Stimulated activated CD4-positive, alpha-beta T cell treated with anti-CD3 and anti-CD28 coated beads, Interleukin-1b, Interleukin-23, amount 100 ng/mL, for 4 hours (primary cell): Measurements from ENCODE around the gene CRTC2.
A peak's percentile ranks its signal among the peaks of the same experiment; 100 is the strongest.

Experiments used
- DNase-seq, 2 donors: peaks; one replicate each; pipeline ENCODE4 v3.0.0-alpha.2; 2020; ENCODE audit warnings: low read depth in 2 of 2

Gene CRTC2

GRCh38 chr1:153946622-153947241 lies 11.7 kb downstream of the CRTC2 start, which contains the start of gene DENND4B:
Gene DENND4B (minus strand): TSS chr1:153946718. CDS start chr1:153944374, 2,344 bp downstream.
- DNase-seq: peak; percentile 63 to 72

- peak; percentile 41 to 62 for DNase-seq
These were observed 12.4 kb downstream of the CRTC2 start for GRCh38 chr1:153945795-153946621.

DNA sequence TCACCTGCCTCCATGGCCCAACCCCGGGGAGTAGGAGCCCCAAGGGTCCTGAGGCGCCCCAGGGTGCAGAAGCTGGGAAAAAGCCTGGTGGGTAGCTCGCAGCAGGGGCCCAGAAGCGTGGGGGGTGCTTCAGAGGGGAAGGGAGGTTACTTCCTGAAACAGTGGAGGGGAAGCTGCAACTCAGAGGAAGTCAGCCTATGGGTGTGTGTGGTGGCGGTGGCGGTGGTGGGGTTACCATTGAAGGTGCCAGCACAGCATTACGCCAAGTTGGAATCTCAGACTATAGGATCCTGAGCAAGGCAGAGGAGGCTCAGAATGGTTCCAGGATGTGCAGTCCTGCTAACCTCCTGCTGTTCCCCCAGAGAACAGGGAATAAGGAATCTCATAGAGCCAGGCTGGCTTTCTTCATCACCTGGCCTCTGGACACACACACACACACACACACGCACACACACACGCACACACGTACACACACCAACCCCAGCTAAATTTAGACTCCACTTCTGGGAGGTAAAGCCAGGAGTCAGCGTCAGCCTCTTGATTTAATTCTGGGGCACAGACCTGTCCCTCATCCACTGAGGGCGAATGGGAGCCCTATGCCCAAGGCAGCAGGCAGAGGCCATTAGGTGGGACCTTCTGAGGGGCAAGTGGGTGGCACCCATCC lies 13.1 kb downstream of the CRTC2 start:
- peak; percentile 53 to 56 for DNase-seq

GRCh38 chr1:153944827-153945117 lies 13.6 kb downstream of the CRTC2 start:
- no peak for DNase-seq

- no peak for DNase-seq
These were observed 14.2 kb downstream of the CRTC2 start for GRCh38 chr1:153944005-153944826.

DNA sequence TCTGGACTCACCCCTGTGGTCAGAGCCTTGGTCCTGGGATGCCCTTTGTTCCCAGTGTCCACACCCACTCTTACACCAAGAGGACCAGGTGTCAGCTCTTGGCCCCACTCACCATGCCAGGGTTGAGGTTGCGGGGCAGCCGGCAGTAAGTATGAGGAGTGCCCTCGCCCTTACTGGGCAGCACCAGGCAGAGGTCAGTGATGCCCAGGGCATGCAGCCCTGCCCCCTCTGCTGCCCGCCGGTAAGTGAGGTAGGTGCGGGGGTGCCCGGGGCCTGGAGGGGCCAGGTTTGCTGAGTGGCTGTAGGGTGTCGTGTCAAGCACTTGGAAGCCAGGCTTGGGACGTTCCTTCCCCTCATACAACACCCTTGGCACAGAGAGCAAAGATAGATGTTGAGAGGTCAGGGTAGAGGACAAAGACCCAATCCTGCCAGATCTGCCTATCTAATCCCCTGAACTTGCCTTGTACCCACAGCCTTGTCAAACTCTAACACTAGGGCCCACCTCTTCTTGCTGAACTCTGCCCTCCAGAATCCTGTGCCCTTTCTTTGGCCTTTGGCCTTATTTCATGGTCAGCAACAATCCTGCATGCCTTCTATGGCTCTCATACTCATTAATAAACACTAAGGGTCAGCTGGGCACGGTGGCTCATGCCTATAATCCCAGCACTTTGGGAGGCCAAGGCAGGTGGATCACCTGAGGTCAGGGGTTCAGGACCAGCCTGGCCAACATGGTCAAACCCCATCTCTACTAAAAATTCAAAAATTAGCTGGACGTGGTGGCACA lies 15.5 kb downstream of the CRTC2 start:
- DNase-seq: no peak

DNA sequence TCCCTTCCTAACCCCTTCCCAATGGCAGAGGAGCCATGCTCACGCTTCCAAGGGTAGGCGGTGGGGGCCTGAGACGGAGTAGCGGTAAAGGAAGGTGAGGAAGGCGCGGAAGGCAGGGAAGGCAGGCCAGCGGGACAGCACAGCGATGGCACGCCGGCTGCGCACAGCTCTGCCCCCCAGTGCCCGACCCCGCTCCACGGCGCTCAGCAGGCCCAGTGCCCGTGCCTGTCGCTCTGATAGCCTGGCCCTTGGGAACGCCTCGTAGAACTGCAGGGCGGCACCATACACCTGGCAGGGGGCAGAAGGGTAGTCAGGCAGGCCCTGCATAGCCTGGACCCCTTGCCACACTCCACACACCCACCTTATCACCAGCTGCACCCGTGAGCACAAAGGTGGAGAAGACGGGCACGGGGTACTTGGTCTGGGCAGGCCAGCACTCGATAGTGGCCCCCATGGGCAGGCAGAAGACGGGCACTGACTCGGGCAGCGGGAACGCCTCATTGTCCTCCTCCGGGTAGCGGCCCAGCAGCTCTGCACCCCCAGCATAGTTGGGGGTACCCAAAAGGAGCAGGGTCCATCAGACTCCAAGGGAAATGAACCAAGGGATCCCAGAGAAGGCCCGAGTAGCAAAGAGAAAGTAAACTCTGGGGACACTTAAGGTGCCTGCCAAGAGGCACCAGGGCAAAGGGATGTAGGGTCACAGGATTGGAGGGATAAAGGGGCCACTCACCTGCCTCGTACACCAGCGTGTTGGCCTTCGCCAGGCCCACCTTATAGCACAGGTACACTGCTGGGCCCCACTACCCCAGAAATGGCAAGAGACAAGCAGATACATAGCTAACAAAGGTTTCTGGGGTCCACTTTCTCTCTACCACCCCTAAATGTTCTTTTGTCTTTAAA lies 16.3 kb downstream of the CRTC2 start:
- no peak for DNase-seq

DNA sequence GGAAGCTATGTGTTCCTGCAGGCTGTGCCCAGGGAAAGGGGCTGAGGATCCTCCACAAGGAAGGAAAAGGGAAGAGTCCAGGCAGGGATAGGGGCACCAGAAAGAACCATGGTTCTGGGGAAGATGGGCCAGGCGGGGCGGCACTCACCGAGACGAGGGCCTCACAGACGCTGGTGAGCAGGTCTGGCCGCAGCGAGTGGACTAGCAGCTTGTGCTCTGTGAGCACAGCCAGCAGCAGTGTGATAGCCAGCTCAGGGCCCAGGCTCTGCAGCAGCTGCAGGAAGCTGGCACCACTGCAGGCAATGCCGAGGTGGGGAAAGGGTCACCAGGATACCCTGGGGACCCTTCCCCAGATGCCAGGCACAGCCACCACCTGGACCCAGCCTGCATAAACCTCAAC lies 17.7 kb downstream of the CRTC2 start:
- no peak for DNase-seq

DNA sequence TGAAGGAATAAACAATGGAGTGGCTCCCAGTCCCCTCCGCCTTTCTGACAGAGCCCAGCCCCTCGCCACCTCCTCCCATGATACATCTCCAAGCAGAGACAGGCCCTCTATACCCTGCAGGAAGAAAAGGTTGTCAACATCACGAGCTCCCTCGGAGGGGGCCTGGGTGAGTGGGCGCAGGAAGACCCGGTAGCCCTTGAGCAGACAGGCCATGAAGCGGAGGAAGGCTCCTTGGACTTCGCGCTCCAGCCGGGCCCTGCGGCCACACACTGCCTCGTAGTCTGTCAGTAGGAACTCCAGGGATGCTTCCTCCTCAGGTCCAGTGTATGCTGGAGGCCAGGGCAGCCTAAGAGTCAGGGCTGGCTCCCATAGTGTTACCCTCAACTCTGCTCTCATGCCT lies 18.9 kb downstream of the CRTC2 start:
- DNase-seq: no peak

GRCh38 chr1:153938996-153939395 lies 19.4 kb downstream of the CRTC2 start:
- DNase-seq: no peak

- DNase-seq: no peak
These were observed 21.1 kb downstream of the CRTC2 start for GRCh38 chr1:153937331-153937730.

DNA sequence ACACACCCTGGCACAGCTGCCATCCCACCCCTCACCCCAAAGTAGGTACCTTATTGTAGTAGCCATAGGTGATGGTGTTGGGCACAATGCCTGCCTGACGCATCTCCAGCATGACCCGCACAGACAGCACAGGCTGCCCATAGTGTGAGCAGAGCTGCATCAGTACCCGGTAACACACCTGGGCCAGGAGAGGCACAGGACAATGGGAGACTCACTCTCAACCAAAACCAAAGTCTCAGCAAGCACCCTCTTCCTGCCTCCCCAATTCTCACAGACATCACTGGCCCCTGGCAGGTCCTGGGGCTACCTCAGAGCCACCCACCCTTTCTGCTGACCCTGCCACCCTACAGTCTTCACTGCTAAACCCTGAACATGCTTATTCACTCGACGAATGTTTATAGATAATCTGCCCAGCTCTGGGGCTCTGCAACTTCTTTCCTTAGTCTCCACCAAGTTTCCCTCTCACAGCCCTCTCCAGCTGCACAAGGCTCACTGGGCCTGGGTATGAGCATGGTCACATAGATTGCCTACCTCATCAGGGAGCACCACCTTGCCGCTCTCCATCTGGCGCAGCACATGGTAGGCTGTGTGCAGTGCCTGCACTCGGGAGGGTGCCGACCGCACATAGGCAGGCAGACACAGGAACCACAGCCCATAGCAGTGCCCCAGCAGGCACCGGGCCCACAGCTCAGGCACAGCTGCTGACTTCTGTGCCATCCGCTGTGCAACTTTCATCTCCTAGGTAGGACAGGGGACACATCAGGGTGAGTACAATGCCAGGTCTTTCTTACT lies 22.2 kb downstream of the CRTC2 start:
- DNase-seq: no peak

DNA sequence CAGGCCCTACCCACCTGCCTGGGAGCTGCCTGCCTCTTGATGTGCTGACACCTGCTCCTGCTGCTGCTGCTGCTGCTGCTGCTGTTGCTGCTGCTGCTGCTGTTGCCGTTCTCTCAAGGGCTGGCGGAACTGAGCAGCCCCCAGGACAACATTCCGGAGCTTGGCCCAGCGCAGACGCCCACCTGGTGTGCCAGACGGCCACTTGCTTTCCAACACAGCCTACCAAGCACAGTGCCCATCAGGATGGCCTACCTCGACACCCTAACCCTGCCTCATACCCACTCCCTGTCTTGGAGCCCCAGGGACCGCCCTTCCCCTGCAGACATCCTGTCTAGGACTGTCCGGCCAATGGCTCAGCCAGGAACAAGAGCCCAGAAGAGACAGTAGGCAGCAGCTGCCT lies 23.7 kb downstream of the CRTC2 start:
- DNase-seq: no peak

DNA sequence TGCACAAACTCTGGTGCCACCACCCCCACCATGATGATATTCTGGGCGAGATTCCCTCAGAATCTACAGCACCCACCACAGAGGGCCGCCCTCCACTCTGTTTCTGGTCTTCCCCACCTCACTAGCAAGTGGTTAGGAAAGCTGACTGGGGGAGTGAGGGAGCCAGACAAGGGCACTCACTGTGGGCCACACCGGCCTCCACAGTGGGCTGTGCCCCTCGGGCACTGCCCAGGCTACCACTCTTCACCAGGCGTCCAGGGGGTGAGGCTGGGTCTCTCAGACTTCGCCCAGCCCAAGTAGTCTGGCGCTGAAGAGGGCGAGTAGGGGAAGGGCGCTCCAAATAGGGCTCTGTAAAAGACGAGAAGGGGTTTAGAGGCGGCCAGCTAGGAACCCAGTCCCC lies 24.5 kb downstream of the CRTC2 start:
- no peak for DNase-seq

DNA sequence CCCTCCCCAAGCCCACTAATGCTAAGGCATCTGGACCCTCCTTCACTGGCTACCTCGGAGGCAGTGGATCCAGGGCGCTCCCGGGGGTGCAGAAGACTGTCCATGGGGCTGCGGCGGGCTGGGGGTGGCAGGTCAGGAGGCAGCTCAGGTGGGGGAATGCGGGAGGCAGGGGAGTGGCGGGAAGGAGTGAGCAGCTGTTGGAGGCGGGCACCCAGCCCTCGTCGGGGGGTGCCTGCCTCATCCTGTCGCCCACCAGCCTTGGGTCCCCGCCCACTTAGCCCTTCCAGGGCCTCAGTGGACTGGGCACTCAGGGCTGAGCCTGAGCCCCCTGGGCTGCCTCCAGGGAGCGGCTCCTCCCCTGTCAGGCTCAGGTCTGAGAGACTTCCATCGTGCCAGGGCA lies 25.0 kb downstream of the CRTC2 start:
- DNase-seq: no peak

DNA sequence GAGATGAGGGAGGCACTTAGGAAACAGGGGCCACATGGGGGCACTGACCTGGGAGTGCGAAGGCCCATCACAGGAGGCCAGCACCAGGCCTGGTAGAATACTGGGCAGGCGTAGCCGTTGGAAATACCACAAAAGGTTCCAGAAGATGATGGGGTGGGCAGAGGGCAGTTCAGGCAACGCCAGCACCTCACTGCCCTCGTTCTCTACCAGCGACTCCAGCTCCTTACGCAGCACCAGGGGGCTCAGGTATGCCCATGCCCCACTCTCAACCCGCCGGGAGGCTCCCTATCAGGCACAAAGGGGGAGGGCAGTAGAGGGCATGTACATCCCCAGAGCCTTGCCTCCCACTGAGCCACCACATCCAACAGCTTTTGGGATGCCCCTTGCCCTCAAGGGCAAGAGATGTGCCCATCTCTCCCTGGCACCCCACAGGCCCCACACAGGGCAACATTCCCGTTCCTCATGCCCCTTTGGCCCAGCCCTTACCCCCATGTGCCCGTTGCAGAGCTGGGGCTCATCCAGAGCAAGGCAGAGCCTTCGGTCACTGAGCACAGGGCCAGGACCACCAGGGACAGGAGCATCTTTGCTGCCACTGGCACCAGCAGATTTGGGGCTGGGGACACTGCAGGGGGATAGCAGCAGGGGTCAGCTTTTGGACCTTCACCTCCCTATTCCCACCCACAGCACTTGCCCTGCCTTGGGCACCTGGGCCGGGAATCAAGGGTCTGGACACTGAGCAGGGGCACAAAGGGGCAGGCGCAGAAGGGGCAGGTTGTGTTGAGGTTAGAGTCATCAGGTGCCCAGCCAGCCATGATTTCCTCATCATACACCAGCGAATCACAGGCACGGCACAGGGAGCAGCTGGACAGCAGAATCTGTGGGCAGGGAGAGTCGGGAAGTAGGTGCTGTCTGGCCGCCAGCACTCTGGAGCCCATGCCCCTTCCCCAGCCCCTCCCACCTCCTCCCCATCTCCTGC lies 26.0 kb downstream of the CRTC2 start:
- no peak for DNase-seq

- DNase-seq: no peak
These were observed 28.1 kb downstream of the CRTC2 start for GRCh38 chr1:153929981-153930948.
